ENCODE results near the gene SGIP1.

SGIP1 gene

GRCh38 chr1:66500301-66500700 lies 33.7 kb upstream of the SGIP1 start:
- TF ChIP-seq YY1 (IDR thresholded peaks at IDR 0.05; ENCODE audit: low read depth) (no peak), FOXM1 (IDR thresholded peaks at IDR 0.05; ENCODE audit: borderline replicate concordance, low read depth) (no peak), TCF12 (IDR thresholded peaks at IDR 0.05; ENCODE audit: low read depth) (no peak), CREB1 (IDR thresholded peaks at IDR 0.05; ENCODE audit: low read depth) (no peak), RAD21 (IDR thresholded peaks at IDR 0.05; ENCODE audit: low read depth) (no peak), TEAD4 (IDR thresholded peaks at IDR 0.05) (no peak), TAF1 (IDR thresholded peaks at IDR 0.05; ENCODE audit: low read depth) (no peak), EP300 (IDR thresholded peaks at IDR 0.05; ENCODE audit: borderline replicate concordance) (no peak), CEBPB (IDR thresholded peaks at IDR 0.05) (no peak), REST (IDR thresholded peaks at IDR 0.05; ENCODE audit: low read depth) (no peak), MAX (IDR thresholded peaks at IDR 0.05) (no peak), NFIC (IDR thresholded peaks at IDR 0.05) (no peak), USF1 (IDR thresholded peaks at IDR 0.05) (no peak), EGR1 (IDR thresholded peaks at IDR 0.05) (no peak), ZBTB7A (IDR thresholded peaks at IDR 0.05; ENCODE audit: low read depth) (no peak)

- TF ChIP-seq CEBPB (IDR thresholded peaks at IDR 0.05) = no peak
- 0 out of 2 replicates have a peak, but pooled peaks have one; percentile 40 for TF ChIP-seq FOXM1 (IDR thresholded peaks at IDR 0.05; ENCODE audit: borderline replicate concordance, low read depth)
- TF ChIP-seq TCF12 (IDR thresholded peaks at IDR 0.05; ENCODE audit: low read depth) = no peak
- TF ChIP-seq USF1 (IDR thresholded peaks at IDR 0.05) = peak; percentile 35; the same call in 1 of the 2 replicates
These were observed 31.9 kb upstream of the SGIP1 start for GRCh38 chr1:66502086-66502485.

GRCh38 chr1:66503841-66504470 lies 30.0 kb upstream of the SGIP1 start:
- TF ChIP-seq REST (IDR thresholded peaks at IDR 0.05; ENCODE audit: low read depth) (no peak), EGR1 (IDR thresholded peaks at IDR 0.05) (no peak), NFIC (IDR thresholded peaks at IDR 0.05) (no peak), TEAD4 (IDR thresholded peaks at IDR 0.05) (no peak), RAD21 (IDR thresholded peaks at IDR 0.05; ENCODE audit: low read depth) (peak; percentile 76)

- TF ChIP-seq YY1 (IDR thresholded peaks at IDR 0.05; ENCODE audit: low read depth) (no peak), TCF12 (IDR thresholded peaks at IDR 0.05; ENCODE audit: low read depth) (peak; percentile 62; the same call in 1 of the 2 replicates), USF1 (IDR thresholded peaks at IDR 0.05) (0 out of 2 replicates have a peak, but pooled peaks have one; percentile 3), EP300 (IDR thresholded peaks at IDR 0.05; ENCODE audit: borderline replicate concordance) (peak; percentile 73), ZBTB7A (IDR thresholded peaks at IDR 0.05; ENCODE audit: low read depth) (no peak), EGR1 (IDR thresholded peaks at IDR 0.05) (no peak), CREB1 (IDR thresholded peaks at IDR 0.05; ENCODE audit: low read depth) (no peak), TEAD4 (IDR thresholded peaks at IDR 0.05) (peak; percentile 58; the same call in 1 of the 2 replicates), NFIC (IDR thresholded peaks at IDR 0.05) (peak; percentile 78), CEBPB (IDR thresholded peaks at IDR 0.05) (0 out of 2 replicates have a peak, but pooled peaks have one; percentile 33)
These were observed 28.1 kb upstream of the SGIP1 start for GRCh38 chr1:66505671-66506392.

- TF ChIP-seq EP300 (IDR thresholded peaks at IDR 0.05; ENCODE audit: borderline replicate concordance) (no peak), NFIC (IDR thresholded peaks at IDR 0.05) (no peak), MAX (IDR thresholded peaks at IDR 0.05) (no peak)
These were observed 27.6 kb upstream of the SGIP1 start for GRCh38 chr1:66506393-66506687.

GRCh38 chr1:66506991-66507390 lies 27.0 kb upstream of the SGIP1 start:
- TF ChIP-seq TAF1 (IDR thresholded peaks at IDR 0.05; ENCODE audit: low read depth) = no peak
- TF ChIP-seq EP300 (IDR thresholded peaks at IDR 0.05; ENCODE audit: borderline replicate concordance) = no peak
- no peak for TF ChIP-seq NFIC (IDR thresholded peaks at IDR 0.05)
- TF ChIP-seq CEBPB (IDR thresholded peaks at IDR 0.05) = no peak
- TF ChIP-seq YY1 (IDR thresholded peaks at IDR 0.05; ENCODE audit: low read depth) = no peak
- no peak for TF ChIP-seq CREB1 (IDR thresholded peaks at IDR 0.05; ENCODE audit: low read depth)
- no peak for TF ChIP-seq EGR1 (IDR thresholded peaks at IDR 0.05)
- no peak for TF ChIP-seq REST (IDR thresholded peaks at IDR 0.05; ENCODE audit: low read depth)
- no peak for TF ChIP-seq USF1 (IDR thresholded peaks at IDR 0.05)
- TF ChIP-seq ZBTB7A (IDR thresholded peaks at IDR 0.05; ENCODE audit: low read depth) = no peak
- TF ChIP-seq FOXM1 (IDR thresholded peaks at IDR 0.05; ENCODE audit: borderline replicate concordance, low read depth) = no peak
- TF ChIP-seq RAD21 (IDR thresholded peaks at IDR 0.05; ENCODE audit: low read depth) = no peak
- TF ChIP-seq TEAD4 (IDR thresholded peaks at IDR 0.05) = no peak
- no peak for TF ChIP-seq TCF12 (IDR thresholded peaks at IDR 0.05; ENCODE audit: low read depth)
- TF ChIP-seq MAX (IDR thresholded peaks at IDR 0.05) = no peak
